HG03135 (cell line): ENCODE measurements around the gene TSG101.

Experiments used
- ATAC-seq: cut with Tn5 transposase; IDR thresholded peaks from one replicate; pipeline ENCODE4 v1.9.1; 2021; ENCODE audit warnings: mild to moderate bottlenecking, moderate library complexity; ENCODE audit not compliant: unreplicated experiment

The TSG101 gene

GRCh38 chr11:18526521-18527296, at the start of gene TSG101:
Gene TSG101, minus strand, starts transcription at chr11:18526942. Its CDS starts 126 bp downstream, at chr11:18526816.
- ATAC-seq, result peak; percentile 95

- no peak for ATAC-seq
These were observed 48.6 kb upstream of the TSG101 start for GRCh38 chr11:18575361-18575760.

GRCh38 chr11:18567081-18567480, 40.3 kb upstream of the TSG101 start:
- no peak for ATAC-seq

GRCh38 chr11:18566406-18566805, 39.7 kb upstream of the TSG101 start:
- no peak for ATAC-seq

- ATAC-seq, result no peak
These were observed 37.4 kb upstream of the TSG101 start for GRCh38 chr11:18564149-18564548.

GRCh38 chr11:18563090-18563730, 36.5 kb upstream of the TSG101 start:
- ATAC-seq, result no peak

- no peak for ATAC-seq
These were observed 21.3 kb upstream of the TSG101 start for GRCh38 chr11:18548001-18548400.

GRCh38 chr11:18540207-18541009, 13.7 kb upstream of the TSG101 start:
- no peak for ATAC-seq

- ATAC-seq, result no peak
These were observed 9.5 kb upstream of the TSG101 start for GRCh38 chr11:18536209-18536608.

GRCh38 chr11:18534245-18534644, 7.5 kb upstream of the TSG101 start:
- no peak for ATAC-seq

- ATAC-seq, result no peak
These were observed 6.6 kb upstream of the TSG101 start for GRCh38 chr11:18533365-18533764.

- ATAC-seq, result no peak
These were observed 770 bp upstream of the TSG101 start for GRCh38 chr11:18527512-18527911.

- ATAC-seq, result no peak
These were observed 617 bp downstream of the TSG101 start for GRCh38 chr11:18526130-18526520.

- no peak for ATAC-seq
These were observed 2.5 kb downstream of the TSG101 start for GRCh38 chr11:18524248-18524647.

- ATAC-seq, result no peak
These were observed 3.7 kb downstream of the TSG101 start for GRCh38 chr11:18523084-18523483.

- ATAC-seq, result no peak
These were observed 4.4 kb downstream of the TSG101 start for GRCh38 chr11:18522388-18522787.

- no peak for ATAC-seq
These were observed 5.6 kb downstream of the TSG101 start for GRCh38 chr11:18521122-18521521.

GRCh38 chr11:18502352-18502751, 24.4 kb downstream of the TSG101 start:
- no peak for ATAC-seq

GRCh38 chr11:18501629-18502028, 25.1 kb downstream of the TSG101 start:
- no peak for ATAC-seq

GRCh38 chr11:18498039-18498438, 28.7 kb downstream of the TSG101 start:
- ATAC-seq, result no peak

- ATAC-seq, result no peak
These were observed 31.0 kb downstream of the TSG101 start for GRCh38 chr11:18495703-18496102.

- no peak for ATAC-seq
These were observed 31.5 kb downstream of the TSG101 start for GRCh38 chr11:18495271-18495670.
